HG02588 (cell line): Measurements from ENCODE around the gene FANCI.
"Not testable (repeated sequence)": the region's sequence is repeated elsewhere in the genome, so short reads cannot be mapped to it uniquely, and the experiment has no call there.

Experiments
- ATAC-seq: cut with Tn5 transposase; IDR thresholded peaks from one replicate; pipeline ENCODE4 v1.9.1; 2021; ENCODE audit warnings: mild to moderate bottlenecking, moderate library complexity; ENCODE audit not compliant: unreplicated experiment

The FANCI gene

GRCh38 chr15:89221543-89221942 is 22.2 kb upstream of the FANCI start, which contains the start of gene RLBP1:
Gene RLBP1, minus strand, starts transcription at chr15:89221579. Its CDS starts 2,604 bp downstream, at chr15:89218975.
- ATAC-seq = no peak

DNA sequence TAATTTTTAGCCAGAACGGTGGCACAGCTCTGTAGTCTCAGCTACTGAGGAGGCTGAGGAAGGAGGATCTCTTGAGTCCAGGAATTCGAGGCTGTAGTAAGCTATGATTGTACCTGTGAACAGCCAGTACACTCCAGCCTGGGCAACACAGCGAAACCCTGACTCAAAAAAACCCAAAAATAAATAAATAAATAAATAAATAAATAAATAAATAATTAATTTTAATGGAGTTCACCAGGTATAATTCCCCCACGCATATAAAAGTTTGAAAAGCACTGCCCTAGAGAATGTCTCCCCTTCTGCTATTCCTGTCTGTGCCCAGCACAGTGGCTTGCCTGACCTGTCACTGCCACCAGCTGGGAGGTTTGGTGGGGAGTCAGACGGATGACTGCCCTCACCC is 18.2 kb upstream of the FANCI start:
- no peak for ATAC-seq

DNA sequence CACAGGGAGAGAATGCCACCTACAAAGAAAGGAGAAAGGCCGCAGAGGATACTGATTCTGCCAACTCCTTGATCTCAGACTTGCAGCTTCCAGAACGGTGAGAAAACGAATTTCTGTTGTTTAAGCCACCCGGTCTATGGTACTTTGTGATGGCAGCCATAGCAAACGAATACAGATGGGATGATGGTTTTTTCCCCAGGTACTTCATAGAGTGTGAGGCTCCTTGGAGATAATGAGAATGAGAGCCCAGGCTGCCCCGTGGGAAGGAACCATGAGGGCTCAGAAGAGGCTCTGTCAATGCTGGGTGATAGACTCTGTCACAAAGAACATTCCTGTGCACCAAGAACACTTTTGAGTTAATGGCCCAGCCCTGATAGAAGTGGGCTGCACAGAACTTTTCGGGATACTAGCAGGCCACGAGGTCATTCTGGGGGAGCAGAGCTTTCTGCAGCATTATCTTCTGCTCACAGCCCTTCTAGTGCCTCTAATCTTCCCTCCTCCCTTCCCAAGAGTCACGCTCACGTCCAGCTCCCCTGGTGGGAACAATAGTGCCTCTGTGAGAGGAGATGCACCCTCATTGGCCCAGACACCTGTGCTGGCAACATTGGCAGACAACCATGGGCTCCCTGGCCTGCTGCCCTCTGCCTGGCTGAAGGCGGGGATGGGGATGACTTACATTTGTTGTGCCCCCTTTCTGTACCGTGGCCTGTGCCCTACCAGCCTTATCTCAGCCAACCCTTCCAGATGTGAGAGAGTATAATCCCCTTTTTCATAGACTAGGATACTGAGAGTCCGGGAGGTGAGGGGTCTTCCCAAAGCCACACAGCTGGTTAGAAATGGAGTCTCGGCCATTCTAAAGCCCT is 17.2 kb upstream of the FANCI start:
- ATAC-seq = no peak

DNA sequence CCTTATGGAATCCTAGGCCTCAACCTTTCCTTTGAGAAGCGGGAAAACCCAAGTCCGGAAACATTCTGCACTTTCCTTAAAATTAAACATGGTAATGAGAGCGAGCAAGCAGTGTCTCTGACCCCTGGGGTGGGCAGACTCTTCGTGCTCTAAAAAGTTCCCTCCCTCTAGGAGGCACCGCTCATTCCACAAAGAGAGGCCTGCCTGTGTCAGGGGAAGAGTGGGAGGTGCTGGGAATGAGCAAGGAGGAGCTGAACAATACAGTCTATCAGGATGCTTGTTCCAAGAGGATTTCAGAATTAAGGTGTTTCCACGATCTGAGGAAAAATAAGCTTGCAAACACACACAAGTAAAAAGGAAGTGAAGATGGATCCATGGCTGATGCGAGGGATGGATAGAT is 16.4 kb upstream of the FANCI start:
- ATAC-seq = no peak

- ATAC-seq = no peak
These were observed 13.5 kb upstream of the FANCI start for GRCh38 chr15:89230277-89230676.

DNA sequence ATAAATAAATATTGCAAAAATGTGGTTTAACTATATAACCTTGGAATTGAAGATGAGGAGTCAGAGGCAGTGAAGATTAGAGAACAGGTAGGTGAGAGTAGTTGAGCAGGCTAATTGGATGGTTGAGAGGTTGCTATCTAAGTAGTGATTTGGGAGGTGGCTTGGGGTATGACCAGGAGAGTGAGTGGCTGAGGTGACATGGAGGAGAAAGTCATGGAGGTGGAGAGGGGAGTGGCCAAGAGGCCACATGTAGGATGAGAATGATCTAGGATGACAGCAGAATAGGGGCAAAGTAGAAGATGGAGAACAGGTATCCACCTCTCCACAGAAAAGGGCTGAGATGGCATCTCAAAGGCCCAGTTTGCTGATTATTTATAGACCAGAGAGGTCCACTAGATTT is 11.9 kb upstream of the FANCI start:
- ATAC-seq = no peak

- ATAC-seq = not testable (repeated sequence)
These were observed 3.6 kb upstream of the FANCI start for GRCh38 chr15:89239883-89240810.

DNA sequence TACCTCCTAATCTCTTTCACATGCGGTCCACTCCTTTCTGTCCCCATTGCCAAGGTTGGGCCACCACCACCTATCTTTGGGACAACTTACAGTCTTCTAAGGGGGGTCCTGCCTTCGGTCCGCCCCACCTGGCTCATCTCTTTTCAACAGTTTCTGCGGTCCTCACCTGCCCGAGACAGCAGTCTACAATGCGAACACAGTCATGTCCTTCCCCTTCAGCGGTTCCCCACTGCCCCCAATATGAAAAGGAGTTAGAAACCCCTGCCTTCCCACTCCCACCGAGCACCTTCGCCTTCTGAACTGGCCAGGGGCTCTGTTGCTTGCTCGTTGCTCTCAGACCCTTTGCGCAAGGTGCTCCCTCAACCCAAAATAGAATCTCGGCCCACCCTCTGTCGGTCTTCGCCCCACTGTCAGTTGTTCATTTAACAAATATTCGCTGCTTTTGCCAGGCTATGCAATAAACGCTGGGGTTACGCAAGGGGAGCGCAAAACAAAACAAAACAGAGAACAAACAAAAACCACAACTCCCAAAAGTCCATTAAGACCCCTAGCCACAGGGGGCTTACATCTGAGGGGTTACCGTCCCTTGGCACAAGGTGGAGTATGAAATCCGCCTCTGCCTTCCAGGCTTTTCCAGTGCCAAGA is 611 bp upstream of the FANCI start:
- ATAC-seq = no peak

- no peak for ATAC-seq
These were observed 760 bp downstream of the FANCI start for GRCh38 chr15:89244574-89244903.

DNA sequence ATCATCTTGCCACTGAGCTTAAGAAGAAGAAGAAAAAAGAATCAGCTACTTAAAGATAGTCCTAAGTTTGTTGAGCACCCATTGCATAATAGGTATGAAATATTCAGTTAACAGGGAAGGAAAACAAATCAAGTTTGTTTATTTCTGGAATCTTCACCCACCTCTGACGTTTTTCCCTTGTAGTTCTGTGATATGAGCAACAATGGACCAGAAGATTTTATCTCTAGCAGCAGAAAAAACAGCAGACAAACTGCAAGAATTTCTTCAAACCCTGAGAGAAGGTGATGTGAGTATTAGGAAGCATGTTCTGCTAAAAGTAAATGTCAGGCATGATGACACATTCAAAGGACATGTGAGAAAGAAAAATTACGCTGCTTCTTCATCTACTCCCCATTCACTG is 3.7 kb downstream of the FANCI start:
- no peak for ATAC-seq

DNA sequence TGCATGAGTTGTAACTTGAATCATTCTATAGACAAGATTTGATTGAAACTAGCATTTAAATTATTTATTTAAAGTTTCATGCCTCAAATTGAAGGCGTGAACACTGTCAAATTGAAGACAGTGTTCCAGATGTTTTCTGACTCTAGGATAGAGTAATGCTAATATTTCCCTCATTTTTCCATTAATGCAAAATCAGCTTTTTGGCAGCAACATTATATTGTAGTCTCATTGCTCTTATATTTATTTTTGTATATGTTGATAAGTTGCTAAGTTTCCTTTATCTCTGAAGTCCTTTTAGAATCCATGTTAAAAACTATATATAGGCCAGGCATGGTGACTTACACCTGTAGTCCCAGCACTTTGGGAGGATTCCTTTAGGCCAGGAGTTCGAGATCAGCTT is 4.8 kb downstream of the FANCI start:
- no peak for ATAC-seq

DNA sequence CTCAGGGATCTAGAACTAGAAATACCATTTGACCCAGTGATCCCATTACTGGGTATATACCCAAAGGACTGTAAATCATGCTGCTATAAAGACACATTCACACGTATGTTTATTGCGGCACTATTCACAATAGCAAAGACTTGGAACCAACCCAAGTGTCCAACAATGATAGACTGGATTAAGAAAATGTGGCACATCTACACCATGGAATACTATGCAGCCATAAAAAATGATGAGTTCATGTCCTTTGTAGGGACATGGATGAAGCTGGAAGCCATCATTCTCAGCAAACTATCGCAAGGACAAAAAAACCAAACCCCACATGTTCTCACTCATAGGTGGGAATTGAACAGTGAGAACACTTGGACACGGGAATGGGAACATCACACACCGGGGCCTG is 6.4 kb downstream of the FANCI start:
- ATAC-seq = not testable (repeated sequence)

DNA sequence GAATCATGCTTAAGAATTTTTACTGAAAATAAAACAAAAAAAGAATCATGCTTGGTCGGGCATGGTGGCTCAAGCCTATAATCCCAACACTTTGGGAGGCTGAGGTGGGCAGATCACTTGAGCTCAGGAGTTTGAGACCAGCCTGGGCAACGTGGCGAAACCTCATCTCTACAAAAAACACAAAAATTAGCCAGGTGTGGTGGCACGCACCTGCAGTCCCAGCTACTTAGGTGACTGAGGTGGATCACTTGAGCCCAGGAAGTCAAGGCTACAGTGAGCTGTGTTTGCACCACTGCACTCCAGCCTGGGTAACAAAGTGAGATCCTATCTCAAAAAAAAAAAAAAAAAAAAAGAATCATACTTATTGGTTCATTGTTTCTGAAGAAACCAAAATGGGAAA is 33.5 kb downstream of the FANCI start:
- ATAC-seq = not testable (repeated sequence)

GRCh38 chr15:89278307-89278706 is 34.5 kb downstream of the FANCI start:
- ATAC-seq = no peak

- no peak for ATAC-seq
These were observed 38.9 kb downstream of the FANCI start for GRCh38 chr15:89282631-89283030.

DNA sequence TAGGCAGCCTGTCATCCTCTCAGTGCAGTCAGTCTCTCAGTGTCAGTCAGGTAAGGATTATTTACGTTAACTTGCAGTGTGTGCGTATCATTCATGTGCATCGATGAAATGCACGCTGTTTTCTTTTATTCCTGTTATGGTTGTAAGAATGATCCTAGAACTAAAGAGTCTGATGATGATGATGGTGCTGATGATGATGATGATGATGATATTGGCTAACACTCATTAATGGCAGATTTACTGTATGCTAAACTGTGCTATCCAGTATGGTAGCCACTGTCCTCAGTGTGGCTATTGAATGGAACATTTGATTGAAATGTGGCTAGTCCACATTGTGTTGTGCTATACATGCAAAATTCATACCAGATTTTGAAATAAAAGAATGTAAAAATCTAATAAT is 39.4 kb downstream of the FANCI start:
- no peak for ATAC-seq

GRCh38 chr15:89291934-89292438 is 48.2 kb downstream of the FANCI start:
- no peak for ATAC-seq

- ATAC-seq = no peak
These were observed 49.2 kb downstream of the FANCI start for GRCh38 chr15:89293012-89293411.

GRCh38 chr15:89299896-89300295 is 56.1 kb downstream of the FANCI start:
- ATAC-seq = no peak

DNA sequence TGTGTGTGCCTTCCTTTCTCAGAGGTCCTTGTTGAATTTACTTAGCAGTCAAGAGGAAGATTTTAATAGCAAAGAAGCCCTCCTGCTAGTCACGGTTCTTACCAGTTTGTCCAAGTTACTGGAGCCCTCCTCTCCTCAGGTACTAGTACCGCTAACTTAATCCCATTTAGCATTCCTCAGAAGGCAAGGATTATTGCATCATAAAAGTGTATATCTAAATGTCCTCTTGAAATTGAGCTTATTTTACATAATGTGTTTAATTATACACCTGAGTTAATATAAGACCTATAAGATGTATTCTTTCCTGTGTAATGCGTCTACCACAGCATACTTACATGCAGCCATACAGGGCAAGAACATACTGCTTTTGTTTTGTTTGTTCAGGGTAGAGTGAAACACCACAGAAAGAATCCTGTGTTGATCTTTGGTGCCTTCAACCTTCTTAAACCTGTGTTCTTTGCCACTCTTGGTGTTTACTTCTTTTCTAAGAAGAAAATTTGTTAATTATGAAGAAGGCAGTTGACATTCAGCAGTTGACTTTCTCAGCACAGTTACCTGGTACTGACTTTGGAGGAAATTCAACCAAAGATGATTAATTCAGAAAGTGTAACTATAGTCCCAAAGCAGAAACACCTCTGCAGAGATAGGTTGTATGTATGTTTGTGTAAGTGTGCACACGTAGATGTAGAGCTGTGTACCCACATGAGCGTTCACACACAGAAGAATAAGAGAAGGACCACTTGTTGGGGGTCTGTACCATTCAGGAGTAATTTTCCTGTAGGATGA is 57.7 kb downstream of the FANCI start:
- no peak for ATAC-seq
